Activated CD4-positive, alpha-beta T cell treated with anti-CD3 and anti-CD28 coated beads for 24 hours (primary cell): ENCODE measurements around the gene CSHL1.
"Not testable (repeated sequence)": the region's sequence is repeated elsewhere in the genome, so short reads cannot be mapped to it uniquely, and the experiment has no call there.

Experiments used
- DNase-seq, 2 donors: peaks; one replicate each; pipeline ENCODE4 v3.0.0-alpha.2; 2020; ENCODE audit warnings: low read depth in 2 of 2

Gene CSHL1

GRCh38 chr17:63940584-63940983 is 29.5 kb upstream of the CSHL1 start:
- no peak for DNase-seq

GRCh38 chr17:63939884-63940283 is 28.8 kb upstream of the CSHL1 start:
- DNase-seq, result no peak

GRCh38 chr17:63939401-63939800 is 28.3 kb upstream of the CSHL1 start:
- DNase-seq, result no peak

GRCh38 chr17:63937920-63938319 is 26.9 kb upstream of the CSHL1 start:
- no peak for DNase-seq

DNA sequence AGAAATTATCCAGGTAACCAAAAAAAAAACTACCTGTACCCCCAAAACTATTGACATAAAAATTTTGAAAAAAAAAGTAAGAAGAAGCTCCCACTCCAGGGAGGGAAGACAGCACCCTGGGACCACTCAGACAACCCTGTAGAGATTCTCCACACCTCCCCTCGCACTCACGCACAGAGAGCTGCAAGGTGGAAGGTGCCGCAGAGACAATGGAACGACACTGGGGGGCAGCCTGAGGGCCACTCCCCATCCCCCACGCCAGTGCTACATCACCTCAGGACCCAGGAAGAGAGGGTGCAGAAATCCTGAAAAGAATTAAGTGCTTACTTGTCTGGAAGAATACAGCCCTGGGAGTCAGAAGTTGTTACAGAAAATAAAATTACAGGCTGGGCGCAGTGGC is 26.3 kb upstream of the CSHL1 start:
- no peak for DNase-seq

GRCh38 chr17:63934183-63935112 is 23.4 kb upstream of the CSHL1 start:
- no peak for DNase-seq

- DNase-seq, result no peak
Observed at GRCh38 chr17:63933598-63933997, 22.5 kb upstream of the CSHL1 start.

DNA sequence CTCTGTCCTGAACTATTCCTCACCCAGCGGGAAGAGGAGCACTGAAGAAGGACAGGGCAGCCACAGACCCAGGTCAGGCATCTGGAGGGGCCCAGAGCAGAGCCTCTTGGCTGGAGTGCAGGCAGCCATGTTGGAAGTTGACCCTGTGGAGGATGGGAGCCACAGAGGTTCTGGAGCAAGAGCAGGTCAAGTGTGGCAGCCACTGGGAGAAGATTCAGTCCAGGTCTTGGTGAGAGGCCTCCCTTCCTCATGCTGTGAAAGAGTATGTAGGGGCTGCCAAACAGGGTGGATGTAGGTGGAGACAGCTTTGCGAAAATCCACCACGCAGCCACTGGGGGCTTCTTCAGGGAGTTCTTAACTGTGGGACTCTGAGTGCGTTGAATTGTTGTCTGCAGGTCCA is 21.7 kb upstream of the CSHL1 start:
- no peak for DNase-seq

DNA sequence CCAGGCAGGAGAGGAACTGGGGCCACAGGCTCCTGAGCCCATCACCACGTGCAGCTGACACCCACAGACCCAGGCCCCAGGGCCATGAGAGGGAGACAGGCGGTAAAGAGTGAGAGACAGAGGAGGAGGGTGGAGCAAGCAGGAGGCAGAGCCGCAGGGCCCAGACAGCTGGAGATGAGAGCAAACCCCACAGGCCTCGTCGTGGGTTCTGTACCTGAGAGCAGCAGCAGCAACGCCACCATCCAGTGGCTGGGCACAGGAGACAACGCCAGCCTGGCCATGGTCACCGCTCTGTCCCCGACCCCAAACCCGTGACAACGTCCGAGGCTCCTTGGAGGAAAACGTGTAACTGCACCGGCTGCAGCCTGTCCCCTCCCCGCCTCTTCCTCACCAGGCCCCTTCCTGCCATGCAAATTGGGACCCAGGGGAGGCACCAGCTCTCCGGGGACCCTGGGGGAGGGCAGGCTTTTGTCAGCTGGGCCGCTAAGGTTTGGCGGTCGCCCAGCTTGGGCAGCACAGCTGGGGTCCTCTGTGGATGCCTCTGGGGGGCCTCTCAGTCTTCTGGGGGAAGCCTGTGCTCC is 21.0 kb upstream of the CSHL1 start, which contains the start of gene CD79B:
Gene CD79B (minus strand): TSS at position 351 of the 581 bp plus-strand sequence. CDS start 70 bp downstream, at position 281.
- peak; percentile 17 to 19 for DNase-seq

- peak in 1 of 2 donors; percentile 40 for DNase-seq
Observed at GRCh38 chr17:63930951-63931575, 20.0 kb upstream of the CSHL1 start.

DNA sequence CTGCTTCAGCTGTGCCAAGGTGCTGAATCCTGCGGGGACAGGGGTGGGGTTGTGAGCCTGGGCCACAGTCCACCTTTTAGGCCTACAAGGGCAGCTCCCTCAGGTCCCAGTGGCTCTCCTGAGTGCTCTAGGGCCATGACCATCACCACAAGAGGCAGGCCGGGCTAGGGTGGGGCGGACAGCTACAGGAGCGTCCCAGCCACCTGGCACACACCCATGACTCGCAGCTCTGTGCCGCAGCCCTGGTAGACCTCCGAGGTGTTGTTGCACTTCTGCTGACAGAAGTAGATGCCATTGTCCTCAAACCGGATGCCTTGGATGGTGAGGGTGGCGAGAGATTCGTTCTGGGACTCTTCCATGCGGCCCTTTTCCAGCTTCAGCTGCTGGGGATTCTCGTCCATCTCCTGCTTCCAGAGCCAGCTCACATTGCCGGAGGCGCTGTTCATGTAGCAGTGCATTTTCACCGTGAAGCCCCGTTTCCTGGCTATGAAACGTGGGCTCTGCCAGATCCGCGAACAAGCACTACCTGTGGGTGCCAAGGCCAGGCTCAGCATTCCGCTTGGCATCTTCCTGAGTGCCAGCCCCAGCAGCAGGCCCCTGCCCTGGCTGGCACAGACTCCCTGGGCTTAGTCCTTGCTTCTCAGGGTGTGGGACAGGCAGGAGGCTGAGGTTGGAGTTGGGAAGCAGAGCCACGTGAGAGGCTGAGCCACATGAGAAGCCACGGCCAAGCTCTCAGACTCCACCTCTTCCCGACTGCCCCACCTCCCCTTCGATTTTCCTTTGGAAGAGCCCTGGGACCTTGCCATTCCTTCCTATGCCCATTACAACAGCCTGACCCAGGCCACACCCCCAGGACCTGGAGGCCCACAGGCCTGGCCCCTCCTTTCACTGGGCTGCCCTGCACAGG is 19.1 kb upstream of the CSHL1 start:
- no peak for DNase-seq

DNA sequence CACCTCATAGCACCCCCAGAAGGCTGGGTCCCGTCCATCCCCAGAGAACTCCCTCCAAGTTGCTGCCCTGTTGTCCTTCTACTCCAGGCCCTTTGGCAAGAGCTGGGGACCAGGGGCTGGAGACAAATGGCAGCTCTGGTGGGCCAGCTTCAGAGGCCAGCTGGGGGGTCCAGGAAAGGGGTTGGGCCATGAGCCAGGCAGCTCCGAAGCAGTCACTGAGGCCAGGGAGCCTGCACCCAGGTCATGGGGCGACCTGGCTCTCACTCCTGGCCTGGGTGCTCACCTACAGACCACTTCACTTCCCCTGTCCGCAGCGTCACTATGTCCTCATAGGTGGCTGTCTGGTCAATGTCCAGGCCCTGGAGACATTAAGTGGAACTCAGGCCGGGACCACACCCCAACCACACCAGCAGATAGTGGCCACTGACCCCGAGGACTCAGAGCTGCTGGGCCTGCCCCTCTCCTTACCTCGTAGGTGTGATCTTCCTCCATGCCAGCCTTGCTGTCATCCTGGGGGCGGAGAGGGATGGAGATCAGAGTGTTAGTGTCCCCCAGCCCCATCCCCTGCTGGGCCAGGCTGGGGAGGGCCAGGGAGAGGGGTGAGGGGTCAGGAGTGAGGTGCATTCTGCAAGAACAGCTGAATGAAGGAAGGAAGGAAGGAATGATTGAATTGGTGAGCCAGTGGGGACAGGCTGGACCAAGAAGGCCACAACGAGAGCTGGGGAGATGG is 18.1 kb upstream of the CSHL1 start:
- no peak for DNase-seq

GRCh38 chr17:63928172-63928666 is 17.2 kb upstream of the CSHL1 start:
- DNase-seq, result no peak

GRCh38 chr17:63927464-63928171 is 16.6 kb upstream of the CSHL1 start:
- DNase-seq, result no peak

DNA sequence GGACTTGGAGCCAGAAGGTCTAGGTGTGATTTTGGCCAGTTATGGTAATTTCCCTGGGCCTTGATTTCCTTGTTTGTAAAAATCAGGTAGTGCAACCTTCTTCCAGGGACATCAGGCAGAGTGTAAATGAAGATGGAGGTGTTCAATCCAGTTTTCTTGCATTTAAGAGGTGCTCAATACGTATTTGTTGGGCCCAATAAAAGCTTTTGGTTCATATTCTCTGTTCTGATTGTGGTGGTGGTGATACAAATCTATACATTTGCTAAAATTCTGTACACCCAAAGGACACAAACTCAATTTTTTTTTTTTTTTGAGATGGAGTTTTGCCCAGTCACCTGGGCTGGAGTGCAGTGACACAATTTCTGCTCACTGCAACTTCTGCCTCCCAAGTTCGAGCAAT is 15.1 kb upstream of the CSHL1 start:
- DNase-seq, result no peak

DNA sequence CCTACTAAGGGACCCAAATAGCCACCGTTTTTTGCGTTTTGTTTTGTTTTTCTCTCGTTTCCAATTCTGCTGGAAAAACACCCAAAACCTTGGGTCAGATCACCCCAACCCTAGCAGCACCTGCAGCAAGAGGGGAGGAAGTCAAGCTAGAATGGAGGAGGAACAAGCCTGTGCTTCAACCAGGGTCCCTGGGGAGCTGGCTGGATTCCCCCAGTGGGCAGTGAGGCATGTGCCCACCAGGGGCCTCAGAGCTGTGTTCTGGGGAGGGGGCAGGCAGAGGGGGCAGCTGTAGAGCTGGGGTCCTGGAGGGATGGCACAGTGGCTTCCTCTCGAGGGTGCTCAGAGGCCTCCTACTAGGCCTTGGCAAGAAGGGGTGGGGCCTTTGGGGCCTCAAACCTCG is 14.6 kb upstream of the CSHL1 start:
- no peak for DNase-seq

- DNase-seq, result not testable (repeated sequence)
Observed at GRCh38 chr17:63922402-63922801, 11.3 kb upstream of the CSHL1 start.

DNA sequence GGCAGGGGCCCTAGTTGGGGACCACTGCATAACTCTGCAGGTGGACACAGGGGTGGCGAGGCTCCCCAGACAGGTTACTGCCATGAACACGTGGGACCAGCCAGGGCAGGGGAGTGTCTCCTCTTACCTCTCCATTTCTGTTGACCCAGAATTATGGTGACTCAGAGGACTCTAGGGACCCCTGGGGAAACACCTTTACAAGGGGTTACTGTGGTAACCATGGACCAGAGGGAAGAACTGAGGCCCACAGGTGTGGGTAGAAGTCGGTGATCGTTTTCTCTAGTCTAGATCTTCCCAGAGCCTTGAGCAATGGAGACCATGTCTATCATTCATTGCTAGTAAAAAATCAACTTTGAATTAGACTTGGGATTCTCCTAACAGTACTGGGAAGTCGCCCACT is 9.7 kb upstream of the CSHL1 start:
- not testable (repeated sequence) for DNase-seq

- not testable (repeated sequence) for DNase-seq
Observed at GRCh38 chr17:63920050-63920449, 9.0 kb upstream of the CSHL1 start.

- DNase-seq, result peak; percentile 56 to 63
Observed at GRCh38 chr17:63919311-63919723, 8.3 kb upstream of the CSHL1 start.
